Suppressor macrophage treated with lipopolysaccharide for 1 hour (primary cell): Measurements from ENCODE around the gene IL10RA.
"Not testable (repeated sequence)": the region's sequence is repeated elsewhere in the genome, so short reads cannot be mapped to it uniquely, and the experiment has no call there.

Source experiments
- DNase-seq, 3 donors: peaks; one replicate each; pipeline ENCODE4 v3.0.0-alpha.2; 2020 to 2022

Gene IL10RA

DNA sequence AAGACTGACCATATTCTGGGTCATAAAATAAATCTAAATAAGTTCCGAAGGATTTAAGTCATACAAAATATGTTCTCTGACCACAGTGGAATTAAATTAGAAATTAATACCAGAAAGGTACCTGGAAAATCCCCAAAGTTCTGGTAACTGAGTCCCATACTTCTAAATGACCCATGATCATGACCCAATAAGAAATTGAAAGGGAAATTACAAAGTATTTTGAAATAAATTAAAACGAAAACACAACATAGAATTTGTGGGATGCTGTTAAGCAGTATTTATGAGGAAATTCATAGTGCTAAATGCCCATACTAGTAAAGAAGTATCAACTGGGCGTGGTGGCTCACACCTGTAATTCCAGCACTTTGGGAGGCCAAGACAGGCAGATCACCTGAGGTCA lies 23.4 kb upstream of the IL10RA start:
- DNase-seq, result peak in 2 of 3 donors; percentile 36 to 81

DNA sequence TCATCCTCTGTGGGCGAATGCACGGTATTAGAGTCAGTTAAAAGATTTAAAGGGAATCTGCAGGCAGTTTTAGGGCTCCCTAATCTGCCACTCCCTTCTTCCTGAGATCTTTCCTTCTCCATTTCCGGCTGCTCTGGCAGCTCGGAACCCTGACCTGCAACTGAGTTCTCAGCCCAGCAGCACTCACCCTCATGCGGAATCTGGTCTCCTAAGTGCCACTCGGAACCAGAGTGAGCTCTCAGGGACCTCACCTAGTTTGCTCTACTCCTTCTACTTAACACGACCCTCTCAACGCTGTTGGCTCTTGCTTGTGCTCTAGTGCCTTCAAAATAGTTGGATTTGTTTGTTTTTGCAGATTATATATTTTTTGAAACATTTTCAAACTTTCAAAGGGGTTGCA lies 19.3 kb upstream of the IL10RA start:
- no peak for DNase-seq

DNA sequence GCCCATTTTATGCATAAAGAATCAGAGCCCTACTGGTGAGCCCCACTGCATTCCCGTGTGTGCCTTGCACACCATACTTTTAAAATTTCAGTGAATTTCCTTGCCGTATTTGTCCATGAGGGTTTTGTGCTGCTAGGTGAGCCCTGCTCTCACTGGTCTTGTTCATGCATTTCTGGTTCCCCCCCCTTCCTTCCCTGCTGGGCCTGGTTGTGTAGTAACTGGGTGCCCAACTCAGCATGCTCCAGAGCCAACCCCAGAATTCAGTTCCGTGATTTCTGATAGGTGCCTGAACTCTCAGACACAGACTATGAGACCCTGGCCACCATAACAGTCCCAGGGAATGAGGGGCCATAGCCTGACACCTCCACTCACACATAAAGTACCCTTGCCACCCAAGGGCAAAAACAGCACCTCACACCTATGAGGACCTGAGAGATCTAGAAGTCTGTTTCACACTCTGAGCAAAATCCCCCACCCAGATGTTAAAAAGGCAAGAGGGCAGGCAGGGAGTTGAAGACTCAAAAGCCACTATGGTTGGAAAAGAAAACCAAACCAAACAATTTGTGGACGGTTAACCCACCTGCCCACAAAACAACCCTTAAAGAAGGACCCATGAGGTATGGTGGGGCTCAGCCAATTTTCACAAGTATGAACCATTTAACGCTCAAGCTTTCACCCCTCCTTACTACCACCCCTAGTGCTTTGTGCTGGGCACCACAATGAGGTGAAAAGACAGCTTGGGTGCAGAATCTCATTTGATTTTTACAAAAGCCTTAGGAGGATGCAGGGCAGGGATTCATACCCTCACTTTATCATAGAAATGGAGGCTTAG lies 16.8 kb upstream of the IL10RA start:
- DNase-seq, result no peak

DNA sequence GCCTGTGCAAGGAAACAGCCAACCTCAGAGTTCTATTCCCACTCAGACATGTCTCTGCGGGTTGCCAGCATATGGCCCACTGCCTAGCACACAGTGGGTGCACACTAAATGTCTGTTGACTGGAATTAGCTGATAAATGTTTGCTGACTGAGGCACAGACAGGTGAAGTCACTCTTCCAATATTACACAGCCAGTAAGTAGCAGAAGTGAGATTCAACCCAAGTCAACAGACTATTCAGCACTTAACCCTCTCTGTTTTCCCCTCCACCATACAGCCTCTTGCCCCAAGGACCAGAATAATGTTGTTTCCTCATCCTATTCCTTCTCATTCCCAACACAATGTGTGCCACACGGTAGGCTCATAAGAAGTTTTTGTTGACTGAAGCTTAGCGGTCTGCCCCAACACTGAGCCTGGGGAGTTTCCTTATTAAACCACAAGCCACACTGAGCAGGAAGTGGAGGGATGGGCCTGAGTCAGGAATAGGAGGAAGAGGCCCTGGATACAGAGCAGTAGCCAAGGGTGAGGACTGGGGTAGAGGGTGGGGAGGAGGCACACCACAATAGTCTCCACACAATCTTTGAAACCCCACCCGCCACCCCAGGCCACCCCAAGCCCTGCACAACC lies 15.7 kb upstream of the IL10RA start:
- peak; percentile 90 to 95 (median 92) for DNase-seq

GRCh38 chr11:117972044-117972443 lies 14.2 kb upstream of the IL10RA start:
- no peak for DNase-seq

DNA sequence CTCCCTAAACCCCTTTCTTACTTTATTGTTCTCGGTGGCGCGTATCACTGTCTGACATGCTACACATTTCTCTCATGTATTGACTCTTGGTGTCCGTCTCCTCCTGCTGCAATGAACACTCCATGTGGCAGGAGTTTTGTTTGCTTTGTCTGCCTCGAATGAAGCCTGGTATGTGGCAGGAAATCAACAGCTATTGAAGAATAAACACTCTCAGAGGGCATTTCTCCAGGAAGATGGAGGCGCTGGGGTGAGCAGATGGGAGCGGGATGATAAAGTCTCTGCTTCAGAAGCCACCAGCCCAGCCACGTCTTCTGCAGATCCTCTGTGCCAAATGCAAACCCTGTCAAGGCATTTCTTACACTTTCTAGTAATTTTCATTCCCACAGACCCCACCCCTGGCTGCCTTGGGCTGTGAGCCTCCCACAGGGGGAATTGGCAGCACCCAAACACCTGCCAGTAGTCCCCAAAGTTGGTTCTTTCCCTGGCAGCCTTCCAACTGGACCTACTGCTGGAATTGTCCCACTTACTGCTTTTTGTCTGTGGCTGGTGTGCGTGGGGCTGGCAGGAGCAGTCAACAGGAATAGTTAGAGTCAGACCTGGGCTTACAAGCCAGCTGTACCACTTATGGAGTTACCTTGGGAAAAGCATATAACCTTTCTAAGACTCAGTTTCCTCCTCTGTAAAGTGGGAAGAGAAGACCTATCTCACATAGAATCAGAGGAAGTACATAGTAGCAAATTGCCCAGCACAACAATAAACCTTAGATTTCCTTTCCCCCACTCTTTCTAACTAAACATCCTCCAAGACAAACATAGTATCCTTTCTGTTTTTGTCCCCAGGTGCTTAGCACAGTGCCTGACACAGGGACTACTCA lies 13.3 kb upstream of the IL10RA start:
- DNase-seq, result peak in 1 of 3 donors; percentile 21

DNA sequence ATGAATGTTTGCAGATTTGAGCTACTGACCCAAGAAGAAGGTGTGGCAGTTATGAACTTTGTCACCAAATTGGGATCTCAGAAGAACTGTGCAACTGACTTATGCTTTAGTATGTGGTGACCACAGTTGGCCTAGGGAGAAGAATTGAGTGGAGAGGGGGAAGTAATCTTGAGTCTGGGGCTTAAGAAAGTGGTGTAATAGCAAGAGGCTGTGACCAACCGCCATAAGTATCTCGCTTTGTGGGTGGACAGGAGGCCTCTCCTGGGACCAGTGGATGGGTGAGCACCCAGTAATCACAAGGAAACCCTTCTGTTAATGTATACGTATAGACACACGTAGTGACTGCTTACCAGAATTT lies 12.7 kb upstream of the IL10RA start:
- DNase-seq, result peak; percentile 70 to 83 (median 75)

- DNase-seq, result peak in 1 of 3 donors; percentile 28
Observed at GRCh38 chr11:117976445-117976844, 9.7 kb upstream of the IL10RA start.

- DNase-seq, result peak; percentile 35 to 55 (median 37)
Observed at GRCh38 chr11:117977029-117977428, 9.2 kb upstream of the IL10RA start.

- DNase-seq, result peak in 2 of 3 donors; percentile 51 to 53
Observed at GRCh38 chr11:117977612-117978264, 8.5 kb upstream of the IL10RA start.

DNA sequence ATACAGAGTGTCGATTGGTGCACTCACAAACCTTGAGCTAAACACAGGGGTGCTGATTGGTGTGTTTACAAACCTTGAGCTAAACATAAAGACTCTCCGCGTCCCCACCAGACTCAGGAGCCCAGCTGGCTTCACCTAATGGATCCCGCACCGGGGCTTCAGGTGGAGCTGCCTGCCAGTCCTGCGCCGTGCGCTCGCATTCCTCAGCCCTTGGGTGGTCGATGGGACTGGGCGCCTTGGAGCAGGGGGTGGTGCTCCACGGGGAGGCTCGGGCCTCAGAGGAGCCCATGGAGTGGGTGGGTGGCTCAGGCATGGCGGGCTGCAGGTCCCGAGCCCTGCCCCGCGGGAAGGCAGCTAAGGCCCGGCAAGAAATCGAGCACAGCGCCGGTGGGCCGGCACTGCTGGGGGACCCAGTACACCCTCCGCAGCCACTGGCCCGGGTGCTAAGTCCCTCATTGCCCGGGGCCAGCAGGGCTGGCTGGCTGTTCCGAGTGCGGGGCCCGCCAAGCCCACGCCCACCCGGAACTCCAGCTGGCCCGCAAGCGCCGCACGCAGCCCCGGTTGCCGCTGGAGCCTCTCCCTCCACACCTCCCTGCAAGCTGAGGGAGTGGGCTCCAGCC lies 7.8 kb upstream of the IL10RA start:
- not testable (repeated sequence) for DNase-seq

- peak; percentile 52 to 62 (median 53) for DNase-seq
Observed at GRCh38 chr11:117978991-117979390, 7.2 kb upstream of the IL10RA start.

DNA sequence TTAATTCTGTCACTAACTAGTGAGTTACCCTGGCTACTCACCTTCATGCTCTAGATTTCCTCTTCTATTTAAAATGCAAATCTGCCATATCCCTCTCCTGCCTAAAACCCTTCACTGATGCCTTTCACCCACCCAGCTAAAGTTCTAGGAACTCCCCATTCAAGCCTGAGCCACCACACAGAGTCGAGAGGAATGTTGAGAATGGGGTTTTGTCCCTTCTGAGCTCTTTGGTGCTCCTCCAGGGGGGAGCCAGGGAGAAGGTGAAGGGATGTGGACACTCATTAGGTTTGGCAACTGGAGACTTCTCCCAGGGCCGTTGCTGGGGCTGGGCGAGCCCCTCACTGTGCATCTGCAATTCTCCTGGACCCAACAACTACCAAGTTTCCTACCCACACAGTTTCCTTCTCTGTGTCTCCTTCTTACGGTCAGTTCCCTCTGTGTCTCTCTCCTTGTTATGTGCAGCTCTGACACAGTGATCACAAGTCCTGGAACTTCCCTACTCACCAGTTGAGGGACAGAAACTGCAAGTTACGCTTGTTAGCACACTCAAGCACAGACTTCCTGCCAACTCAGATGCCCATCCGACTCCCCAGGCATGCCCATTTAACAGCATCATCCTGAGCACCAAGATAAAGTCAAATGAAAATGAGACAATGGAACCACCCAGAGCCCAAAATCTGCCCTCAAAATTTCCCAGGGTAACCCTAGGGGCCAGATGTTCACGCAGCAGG lies 6.5 kb upstream of the IL10RA start:
- DNase-seq, result peak; percentile 93 to 99 (median 97)

GRCh38 chr11:117980280-117980679 lies 5.9 kb upstream of the IL10RA start:
- DNase-seq, result no peak

GRCh38 chr11:117980720-117981119 lies 5.5 kb upstream of the IL10RA start:
- DNase-seq, result peak; percentile 73 to 87 (median 81)

DNA sequence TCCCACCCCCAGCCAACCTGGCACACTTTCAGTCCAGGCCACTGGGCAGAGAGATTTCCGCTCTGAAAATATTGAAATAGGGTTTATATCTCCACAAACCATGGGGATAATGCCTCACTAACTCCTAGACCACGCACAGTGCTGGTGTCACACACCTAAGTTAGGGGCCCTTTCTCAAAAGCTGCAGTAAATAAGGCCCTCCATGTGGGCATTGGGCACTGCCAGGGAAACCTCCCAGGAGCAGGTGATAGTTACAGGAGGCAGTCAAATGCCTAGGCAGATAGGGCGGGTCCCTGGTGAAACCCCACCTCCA lies 3.1 kb upstream of the IL10RA start:
- no peak for DNase-seq

- DNase-seq, result peak; percentile 51 to 70 (median 67)
Observed at GRCh38 chr11:117984476-117984875, 1.7 kb upstream of the IL10RA start.

DNA sequence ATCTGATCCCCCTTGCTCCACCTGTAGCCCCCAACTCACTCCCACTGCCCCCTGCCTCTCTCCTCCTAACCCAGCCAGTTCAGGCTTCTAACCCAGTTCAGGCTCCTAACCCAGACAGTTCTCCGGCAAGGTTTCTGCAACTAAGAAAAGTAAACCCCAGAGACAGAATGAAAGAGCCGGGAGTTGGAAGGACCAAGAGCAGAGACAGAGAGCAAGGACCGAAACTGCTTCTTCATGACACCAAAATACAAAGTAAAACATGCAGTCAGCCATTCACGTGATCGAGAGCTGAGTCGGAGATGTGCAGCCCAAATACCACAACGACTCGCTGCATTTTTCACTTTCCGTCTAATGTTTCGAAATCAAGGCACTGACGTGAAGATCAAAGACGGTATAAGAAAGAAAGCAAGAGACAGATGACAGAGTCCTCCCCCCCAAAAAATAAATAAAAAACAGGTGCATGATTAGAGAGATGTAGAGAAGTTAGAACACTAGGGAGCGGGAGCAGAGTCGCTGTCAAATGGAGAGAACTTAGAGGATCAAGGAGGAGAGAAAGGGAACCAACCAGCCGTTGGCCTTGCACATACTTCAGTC lies 884 bp downstream of the IL10RA start:
- DNase-seq, result peak; percentile 66 to 76 (median 68)

- DNase-seq, result peak; percentile 82 to 91 (median 88)
Observed at GRCh38 chr11:117989351-117990102, 3.3 kb downstream of the IL10RA start.

- DNase-seq, result peak in 2 of 3 donors; percentile 18 to 27
Observed at GRCh38 chr11:117992136-117992535, 5.9 kb downstream of the IL10RA start.
